Renal cortical epithelial cell (primary cell): ENCODE results near the gene FAHD2A. TPM values are rescaled to one million over a fixed set of nuclear protein-coding genes. Genes with fewer than 3 reads are reported as not detected.
"Not testable (repeated sequence)": the region's sequence is repeated elsewhere in the genome, so short reads cannot be mapped to it uniquely, and the experiment has no call there.

Experiments
- DNase-seq: peaks from one replicate; pipeline ENCODE4 v3.0.0-alpha.2; 2011; ENCODE audit warnings: low read depth
- total RNA-seq: library from RNA; depleted of rRNA; stranded (reverse); fragments of >200 nt; gene quantifications from 2 replicates; pipeline ENCODE4 v1.2.3, GENCODE V29; 2014

Gene FAHD2A
- total RNA-seq, 1 donor from 2014 or later: 16.4 TPM

GRCh38 chr2:95435162-95435871, 32.8 kb downstream of the FAHD2A start:
- DNase-seq: not testable (repeated sequence)

- not testable (repeated sequence) for DNase-seq
Measured at GRCh38 chr2:95435872-95436209, 33.3 kb downstream of the FAHD2A start.

GRCh38 chr2:95442474-95443099, 40.1 kb downstream of the FAHD2A start:
- DNase-seq: not testable (repeated sequence)

GRCh38 chr2:95445317-95445716, 42.8 kb downstream of the FAHD2A start:
- DNase-seq: not testable (repeated sequence)

GRCh38 chr2:95463292-95463691, 60.8 kb downstream of the FAHD2A start:
- DNase-seq: not testable (repeated sequence)

Other genes starting within 250 kb of the FAHD2A start
- gene ZNF514, start 242.9 kb upstream of the FAHD2A start, total RNA-seq: 14.1 and 16.0 TPM in 2 replicates
- gene ZNF2, start 236.9 kb upstream of the FAHD2A start, total RNA-seq: 4.7 and 10.3 TPM in 2 replicates
- 6.9 and 16.7 TPM in 2 replicates for gene ZNF892, start 195.2 kb upstream of the FAHD2A start, total RNA-seq
- gene PROM2, start 128.3 kb upstream of the FAHD2A start, total RNA-seq: 17.6 and 38.0 TPM in 2 replicates
- 47.4 and 127 TPM in 2 replicates for gene KCNIP3, start 105.4 kb upstream of the FAHD2A start, total RNA-seq
- gene TRIM43B, start 82.0 kb downstream of the FAHD2A start, total RNA-seq: not detected in 2 replicates
- gene TRIM43, start 189.3 kb downstream of the FAHD2A start, total RNA-seq: 0.05 TPM in 1 of 2 replicates, not detected in the other